OCI-LY3 (cell line): Measurements from ENCODE around the gene FBXW4.

ENCODE experiments used
- H2AFZ ChIP-seq: fragments of 200-600, 300-600 bp; shearing (Covaris generic); 2 replicates; pipeline ENCODE4 v1.6.0; 2014; ENCODE audit warnings: antibody characterized with exemption, low read depth, low read length
- H3K27ac ChIP-seq: fragments of 200-600, 300-600 bp; sonication (generic); 2 replicates; pipeline ENCODE4 v1.5.1; 2014; ENCODE audit warnings: mild to moderate bottlenecking, low read length, moderate library complexity, mixed read lengths
- H3K27me3 ChIP-seq: fragments of 200-600, 300-600 bp; sonication (generic); 2 replicates; pipeline ENCODE4 v1.6.1; 2014; ENCODE audit warnings: low read depth, low read length, mixed read lengths
- H3K36me3 ChIP-seq: fragments of 200-600, 300-600 bp; sonication (generic); replicated peaks from 2 replicates; pipeline ENCODE3; 2014; ENCODE audit warnings: low read depth, low read length, mixed read lengths
- H3K4me1 ChIP-seq: fragments of 300-600, 200-600 bp; sonication (generic); 2 replicates; pipeline ENCODE4 v1.6.1; 2014; ENCODE audit warnings: low read length, mixed read lengths
- H3K4me2 ChIP-seq: fragments of 200-600, 300-600 bp; sonication (generic); 2 replicates; pipeline ENCODE4 v1.6.1; 2014; ENCODE audit warnings: low read length, mixed read lengths
- H3K4me3 ChIP-seq: fragments of 300-600, 200-600 bp; sonication (generic); 2 replicates; pipeline ENCODE4 v1.5.1; 2014; ENCODE audit warnings: antibody characterized with exemption, mild to moderate bottlenecking, low read length, moderate library complexity
- H3K79me2 ChIP-seq: fragments of 300-600, 200-600 bp; shearing (Covaris generic); 2 replicates; pipeline ENCODE4 v1.6.1; 2014; ENCODE audit warnings: mild to moderate bottlenecking, low read length, mixed read lengths
- H3K9ac ChIP-seq: fragments of 300-600, 200-600 bp; shearing (Covaris generic); 2 replicates; pipeline ENCODE4 v1.6.0; 2014; ENCODE audit warnings: mild to moderate bottlenecking, low read length, moderate library complexity
- H3K9me3 ChIP-seq: fragments of 200-600, 300-600 bp; shearing (Covaris generic); 2 replicates; pipeline ENCODE4 v1.6.1; 2014; ENCODE audit warnings: low read length, mixed read lengths; ENCODE audit not compliant: insufficient read depth
- H4K20me1 ChIP-seq: fragments of 200-600, 300-600 bp; sonication (generic); 2 replicates; pipeline ENCODE4 v1.6.1; 2016; ENCODE audit warnings: low read length, mixed read lengths; ENCODE audit not compliant: insufficient read depth
- EZH2phosphoT487 ChIP-seq: fragments of 200-600 bp; shearing (Covaris generic); IDR thresholded peaks from 2 replicates; pipeline ENCODE4 v1.6.1; 2018; ENCODE audit warnings: antibody characterized with exemption, mixed run types, low read depth
- TF ChIP-seq, protein P1 (sequence below): fragments of 200-600, 300-600 bp; sonication (generic); IDR thresholded peaks from 2 replicates; pipeline ENCODE4 v1.5.1; 2014; ENCODE audit warnings: antibody characterized with exemption, low read length, low read depth

Gene FBXW4

GRCh38 chr10:101660256-101660655 lies 34.7 kb downstream of the FBXW4 start:
- TF ChIP-seq EZH2phosphoT487: no peak
- TF ChIP-seq, protein P1, sequence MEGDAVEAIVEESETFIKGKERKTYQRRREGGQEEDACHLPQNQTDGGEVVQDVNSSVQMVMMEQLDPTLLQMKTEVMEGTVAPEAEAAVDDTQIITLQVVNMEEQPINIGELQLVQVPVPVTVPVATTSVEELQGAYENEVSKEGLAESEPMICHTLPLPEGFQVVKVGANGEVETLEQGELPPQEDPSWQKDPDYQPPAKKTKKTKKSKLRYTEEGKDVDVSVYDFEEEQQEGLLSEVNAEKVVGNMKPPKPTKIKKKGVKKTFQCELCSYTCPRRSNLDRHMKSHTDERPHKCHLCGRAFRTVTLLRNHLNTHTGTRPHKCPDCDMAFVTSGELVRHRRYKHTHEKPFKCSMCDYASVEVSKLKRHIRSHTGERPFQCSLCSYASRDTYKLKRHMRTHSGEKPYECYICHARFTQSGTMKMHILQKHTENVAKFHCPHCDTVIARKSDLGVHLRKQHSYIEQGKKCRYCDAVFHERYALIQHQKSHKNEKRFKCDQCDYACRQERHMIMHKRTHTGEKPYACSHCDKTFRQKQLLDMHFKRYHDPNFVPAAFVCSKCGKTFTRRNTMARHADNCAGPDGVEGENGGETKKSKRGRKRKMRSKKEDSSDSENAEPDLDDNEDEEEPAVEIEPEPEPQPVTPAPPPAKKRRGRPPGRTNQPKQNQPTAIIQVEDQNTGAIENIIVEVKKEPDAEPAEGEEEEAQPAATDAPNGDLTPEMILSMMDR: no peak
- H3K27me3 ChIP-seq: no peaks in the 10 kb centered on the region
- no peaks in the 10 kb centered on the region for H3K9me3 ChIP-seq
- no peak overlapping the region for H3K4me3 ChIP-seq
- no peak overlapping the region for H3K27ac ChIP-seq
- H2AFZ ChIP-seq: no peak overlapping the region
- H3K4me2 ChIP-seq: no peak overlapping the region
- no peaks in the 10 kb centered on the region for H3K79me2 ChIP-seq
- H3K36me3 ChIP-seq: peaks cover 13% of the 10 kb centered on the region
- no peaks in the 10 kb centered on the region for H4K20me1 ChIP-seq
- no peak overlapping the region for H3K9ac ChIP-seq
- no peaks in the 10 kb centered on the region for H3K4me1 ChIP-seq

DNA sequence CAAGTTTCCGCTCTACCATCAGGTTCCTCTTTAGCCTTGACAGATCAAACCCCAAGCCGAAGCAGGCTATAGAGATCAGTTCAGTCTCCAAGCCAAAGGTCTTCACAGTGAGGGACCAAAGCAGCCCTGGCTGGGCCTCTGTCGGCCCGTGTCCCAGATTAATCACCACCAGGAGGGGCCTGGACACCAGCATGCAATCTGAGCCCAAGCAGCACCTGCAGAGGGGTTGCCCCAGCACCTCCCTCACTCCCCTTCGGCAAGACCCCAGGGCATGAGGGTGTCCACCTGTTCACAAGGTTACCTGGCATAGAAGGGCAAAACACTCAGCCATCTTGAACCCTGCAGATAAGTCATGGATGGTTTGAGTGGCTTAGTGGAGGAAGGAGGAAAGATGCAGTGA lies 36.0 kb downstream of the FBXW4 start:
- Histone ChIP-seq H3K4me2 (no peak overlapping the region), H2AFZ (no peak overlapping the region), H3K9ac (no peak overlapping the region), H3K27me3 (no peaks in the 10 kb centered on the region), H3K4me1 (no peaks in the 10 kb centered on the region), H3K36me3 (peaks cover 15% of the 10 kb centered on the region), H3K79me2 (no peaks in the 10 kb centered on the region), H3K27ac (no peak overlapping the region), H4K20me1 (no peaks in the 10 kb centered on the region), H3K9me3 (no peaks in the 10 kb centered on the region), H3K4me3 (no peak overlapping the region)
- no peak for TF ChIP-seq EZH2phosphoT487
- TF ChIP-seq, protein P1: no peak

DNA sequence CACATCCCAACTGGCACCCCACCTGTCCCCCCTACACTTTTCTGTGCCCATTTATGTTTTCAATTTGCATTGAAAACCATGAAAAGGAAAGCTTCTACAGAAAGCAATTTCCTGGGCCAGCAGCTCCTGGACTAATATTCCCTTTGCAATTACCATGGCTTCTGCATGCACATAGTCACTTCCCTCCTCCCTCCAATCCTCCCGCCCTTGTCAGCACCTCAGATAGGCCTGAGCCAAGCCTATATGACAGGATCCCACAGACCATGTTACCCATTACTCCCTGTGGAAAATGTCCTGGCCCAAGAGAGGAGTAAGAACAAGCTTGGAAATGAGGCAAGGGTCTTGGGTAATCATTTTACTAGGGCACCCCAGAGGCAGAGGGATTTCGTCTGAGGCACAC lies 38.1 kb downstream of the FBXW4 start:
- H3K4me3 ChIP-seq: no peak overlapping the region
- no peak overlapping the region for H3K27ac ChIP-seq
- H3K27me3 ChIP-seq: no peaks in the 10 kb centered on the region
- no peaks in the 10 kb centered on the region for H3K79me2 ChIP-seq
- no peak overlapping the region for H2AFZ ChIP-seq
- H3K9me3 ChIP-seq: no peaks in the 10 kb centered on the region
- TF ChIP-seq, protein P1: no peak
- TF ChIP-seq EZH2phosphoT487: no peak
- no peak overlapping the region for H3K4me2 ChIP-seq
- H3K9ac ChIP-seq: no peak overlapping the region
- H3K4me1 ChIP-seq: no peaks in the 10 kb centered on the region
- no peaks in the 10 kb centered on the region for H4K20me1 ChIP-seq
- H3K36me3 ChIP-seq: peaks cover 15% of the 10 kb centered on the region

DNA sequence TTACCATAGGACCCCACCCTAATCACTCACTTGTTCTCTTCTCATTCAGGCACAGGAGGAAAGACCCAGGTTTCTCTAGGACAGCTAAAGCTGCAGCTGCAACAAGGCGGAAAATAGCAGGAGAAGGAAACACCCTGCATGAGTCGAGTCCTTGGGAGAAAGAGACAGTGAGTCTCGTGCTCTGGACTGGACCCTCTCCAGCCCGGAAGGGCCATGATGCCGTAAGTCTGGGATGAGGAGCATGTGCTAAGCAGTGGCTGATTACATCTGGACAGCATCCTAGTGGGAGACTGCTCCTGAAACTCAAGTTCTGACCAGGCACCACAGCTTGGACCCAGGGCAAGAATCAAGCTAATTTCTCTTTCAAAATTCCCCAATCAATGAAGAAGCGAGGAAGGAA lies 39.4 kb downstream of the FBXW4 start:
- no peak overlapping the region for H3K9ac ChIP-seq
- no peak overlapping the region for H3K4me3 ChIP-seq
- H3K27me3 ChIP-seq: no peaks in the 10 kb centered on the region
- no peaks in the 10 kb centered on the region for H3K4me1 ChIP-seq
- peaks cover 15% of the 10 kb centered on the region for H3K36me3 ChIP-seq
- no peak overlapping the region for H3K27ac ChIP-seq
- no peaks in the 10 kb centered on the region for H3K79me2 ChIP-seq
- no peak for TF ChIP-seq EZH2phosphoT487
- TF ChIP-seq, protein P1: no peak
- no peak overlapping the region for H2AFZ ChIP-seq
- no peaks in the 10 kb centered on the region for H4K20me1 ChIP-seq
- H3K4me2 ChIP-seq: no peak overlapping the region
- H3K9me3 ChIP-seq: no peaks in the 10 kb centered on the region
